ENCODE data around the gene ZNF180. TPM values are rescaled to one million over a fixed set of nuclear protein-coding genes. Genes with fewer than 3 reads are reported as not detected.

ZNF180 gene
- total RNA-seq, 1 experiment from 2014 or later = 8.9 TPM

DNA sequence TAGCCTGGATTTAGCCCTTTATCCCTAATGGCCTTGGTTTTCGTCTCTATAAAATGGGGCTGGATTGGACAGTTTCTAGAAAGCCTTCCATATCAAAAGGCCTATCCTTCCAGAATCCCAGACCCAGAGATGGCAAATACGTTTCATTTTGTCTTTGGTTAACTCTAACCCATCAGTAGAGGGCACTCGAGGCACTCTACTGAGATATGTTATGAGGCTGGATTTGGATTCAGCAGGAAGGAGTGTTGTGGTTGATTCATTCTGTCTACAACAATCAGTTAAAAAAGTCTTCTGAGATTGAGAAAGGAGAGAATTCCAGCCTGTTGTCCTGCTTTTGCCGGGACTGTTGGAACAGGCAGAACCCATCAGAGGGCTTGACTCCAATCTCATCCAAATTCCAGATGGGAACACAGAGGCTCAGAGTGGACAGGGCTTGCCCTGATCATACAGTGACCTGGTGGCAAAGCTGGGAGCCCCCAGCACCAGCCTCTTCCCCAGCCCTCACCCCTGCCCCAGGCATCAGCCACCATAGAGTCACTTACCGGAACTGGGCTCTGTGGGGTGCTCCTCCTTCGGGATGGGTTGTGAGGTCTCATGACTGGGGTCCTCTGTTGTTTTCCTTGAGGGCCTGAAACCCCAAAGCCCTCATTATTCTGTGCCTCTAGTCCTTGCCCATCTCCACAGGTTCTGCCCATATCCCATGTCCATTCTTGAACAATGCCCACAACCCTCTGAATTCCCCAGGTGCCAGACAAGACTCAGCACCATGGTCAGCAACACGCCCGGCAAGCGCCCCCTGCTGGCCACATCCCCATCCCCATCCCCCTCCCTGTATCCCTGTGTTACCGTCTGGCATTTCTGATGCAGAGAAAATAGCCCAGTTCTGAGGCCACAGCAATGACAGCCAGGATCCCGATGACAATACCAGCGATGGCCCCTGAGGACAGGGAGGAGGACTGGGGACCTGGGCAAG lies 12.3 kb upstream of the ZNF180 start (continued):
- TF ChIP-seq, protein P1, sequence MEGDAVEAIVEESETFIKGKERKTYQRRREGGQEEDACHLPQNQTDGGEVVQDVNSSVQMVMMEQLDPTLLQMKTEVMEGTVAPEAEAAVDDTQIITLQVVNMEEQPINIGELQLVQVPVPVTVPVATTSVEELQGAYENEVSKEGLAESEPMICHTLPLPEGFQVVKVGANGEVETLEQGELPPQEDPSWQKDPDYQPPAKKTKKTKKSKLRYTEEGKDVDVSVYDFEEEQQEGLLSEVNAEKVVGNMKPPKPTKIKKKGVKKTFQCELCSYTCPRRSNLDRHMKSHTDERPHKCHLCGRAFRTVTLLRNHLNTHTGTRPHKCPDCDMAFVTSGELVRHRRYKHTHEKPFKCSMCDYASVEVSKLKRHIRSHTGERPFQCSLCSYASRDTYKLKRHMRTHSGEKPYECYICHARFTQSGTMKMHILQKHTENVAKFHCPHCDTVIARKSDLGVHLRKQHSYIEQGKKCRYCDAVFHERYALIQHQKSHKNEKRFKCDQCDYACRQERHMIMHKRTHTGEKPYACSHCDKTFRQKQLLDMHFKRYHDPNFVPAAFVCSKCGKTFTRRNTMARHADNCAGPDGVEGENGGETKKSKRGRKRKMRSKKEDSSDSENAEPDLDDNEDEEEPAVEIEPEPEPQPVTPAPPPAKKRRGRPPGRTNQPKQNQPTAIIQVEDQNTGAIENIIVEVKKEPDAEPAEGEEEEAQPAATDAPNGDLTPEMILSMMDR (IDR thresholded peaks at IDR 0.05) = peak; percentile 82
- TF ChIP-seq ZNF219 (CRISPR knock-in tag; IDR thresholded peaks at IDR 0.05; ENCODE audit: borderline replicate concordance) (no peak), OVOL2 (CRISPR knock-in tag; IDR thresholded peaks at IDR 0.05; ENCODE audit: borderline replicate concordance) (no peak), TCF7 (CRISPR knock-in tag; IDR thresholded peaks at IDR 0.05; ENCODE audit: low read depth) (no peak), SMAD3 (CRISPR knock-in tag; IDR thresholded peaks at IDR 0.05; ENCODE audit: borderline replicate concordance) (no peak), TEAD4 (CRISPR knock-in tag; IDR thresholded peaks at IDR 0.05) (0 out of 2 replicates have a peak, but pooled peaks have one; percentile 58), RORB (CRISPR knock-in tag; IDR thresholded peaks at IDR 0.05) (no peak), FOXP1 (CRISPR knock-in tag; IDR thresholded peaks at IDR 0.05; ENCODE audit: borderline replicate concordance) (peak; percentile 55; the same call in 1 of the 2 replicates), ZNF416 (CRISPR knock-in tag; IDR thresholded peaks at IDR 0.05) (no peak), GABPB1 (CRISPR knock-in tag; IDR thresholded peaks at IDR 0.05) (no peak), IRF2 (CRISPR knock-in tag; IDR thresholded peaks at IDR 0.05; ENCODE audit: borderline replicate concordance, low read depth) (no peak), ETV6 (CRISPR knock-in tag; IDR thresholded peaks at IDR 0.05) (no peak), SMAD4 (CRISPR knock-in tag; IDR thresholded peaks at IDR 0.05) (no peak), MXD4 (CRISPR knock-in tag; IDR thresholded peaks at IDR 0.05; ENCODE audit: borderline replicate concordance) (no peak)
- TF ChIP-seq, protein P2, sequence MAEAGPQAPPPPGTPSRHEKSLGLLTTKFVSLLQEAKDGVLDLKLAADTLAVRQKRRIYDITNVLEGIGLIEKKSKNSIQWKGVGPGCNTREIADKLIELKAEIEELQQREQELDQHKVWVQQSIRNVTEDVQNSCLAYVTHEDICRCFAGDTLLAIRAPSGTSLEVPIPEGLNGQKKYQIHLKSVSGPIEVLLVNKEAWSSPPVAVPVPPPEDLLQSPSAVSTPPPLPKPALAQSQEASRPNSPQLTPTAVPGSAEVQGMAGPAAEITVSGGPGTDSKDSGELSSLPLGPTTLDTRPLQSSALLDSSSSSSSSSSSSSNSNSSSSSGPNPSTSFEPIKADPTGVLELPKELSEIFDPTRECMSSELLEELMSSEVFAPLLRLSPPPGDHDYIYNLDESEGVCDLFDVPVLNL (CRISPR knock-in tag; IDR thresholded peaks at IDR 0.05; ENCODE audit: borderline replicate concordance, low read depth) = no peak
- TF ChIP-seq, protein P3, sequence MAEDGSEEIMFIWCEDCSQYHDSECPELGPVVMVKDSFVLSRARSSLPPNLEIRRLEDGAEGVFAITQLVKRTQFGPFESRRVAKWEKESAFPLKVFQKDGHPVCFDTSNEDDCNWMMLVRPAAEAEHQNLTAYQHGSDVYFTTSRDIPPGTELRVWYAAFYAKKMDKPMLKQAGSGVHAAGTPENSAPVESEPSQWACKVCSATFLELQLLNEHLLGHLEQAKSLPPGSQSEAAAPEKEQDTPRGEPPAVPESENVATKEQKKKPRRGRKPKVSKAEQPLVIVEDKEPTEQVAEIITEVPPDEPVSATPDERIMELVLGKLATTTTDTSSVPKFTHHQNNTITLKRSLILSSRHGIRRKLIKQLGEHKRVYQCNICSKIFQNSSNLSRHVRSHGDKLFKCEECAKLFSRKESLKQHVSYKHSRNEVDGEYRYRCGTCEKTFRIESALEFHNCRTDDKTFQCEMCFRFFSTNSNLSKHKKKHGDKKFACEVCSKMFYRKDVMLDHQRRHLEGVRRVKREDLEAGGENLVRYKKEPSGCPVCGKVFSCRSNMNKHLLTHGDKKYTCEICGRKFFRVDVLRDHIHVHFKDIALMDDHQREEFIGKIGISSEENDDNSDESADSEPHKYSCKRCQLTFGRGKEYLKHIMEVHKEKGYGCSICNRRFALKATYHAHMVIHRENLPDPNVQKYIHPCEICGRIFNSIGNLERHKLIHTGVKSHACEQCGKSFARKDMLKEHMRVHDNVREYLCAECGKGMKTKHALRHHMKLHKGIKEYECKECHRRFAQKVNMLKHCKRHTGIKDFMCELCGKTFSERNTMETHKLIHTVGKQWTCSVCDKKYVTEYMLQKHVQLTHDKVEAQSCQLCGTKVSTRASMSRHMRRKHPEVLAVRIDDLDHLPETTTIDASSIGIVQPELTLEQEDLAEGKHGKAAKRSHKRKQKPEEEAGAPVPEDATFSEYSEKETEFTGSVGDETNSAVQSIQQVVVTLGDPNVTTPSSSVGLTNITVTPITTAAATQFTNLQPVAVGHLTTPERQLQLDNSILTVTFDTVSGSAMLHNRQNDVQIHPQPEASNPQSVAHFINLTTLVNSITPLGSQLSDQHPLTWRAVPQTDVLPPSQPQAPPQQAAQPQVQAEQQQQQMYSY (CRISPR knock-in tag; IDR thresholded peaks at IDR 0.05) = no peak
- TF ChIP-seq, protein P4, sequence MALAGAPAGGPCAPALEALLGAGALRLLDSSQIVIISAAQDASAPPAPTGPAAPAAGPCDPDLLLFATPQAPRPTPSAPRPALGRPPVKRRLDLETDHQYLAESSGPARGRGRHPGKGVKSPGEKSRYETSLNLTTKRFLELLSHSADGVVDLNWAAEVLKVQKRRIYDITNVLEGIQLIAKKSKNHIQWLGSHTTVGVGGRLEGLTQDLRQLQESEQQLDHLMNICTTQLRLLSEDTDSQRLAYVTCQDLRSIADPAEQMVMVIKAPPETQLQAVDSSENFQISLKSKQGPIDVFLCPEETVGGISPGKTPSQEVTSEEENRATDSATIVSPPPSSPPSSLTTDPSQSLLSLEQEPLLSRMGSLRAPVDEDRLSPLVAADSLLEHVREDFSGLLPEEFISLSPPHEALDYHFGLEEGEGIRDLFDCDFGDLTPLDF (CRISPR knock-in tag; IDR thresholded peaks at IDR 0.05) = no peak
- TF ChIP-seq, protein P5, sequence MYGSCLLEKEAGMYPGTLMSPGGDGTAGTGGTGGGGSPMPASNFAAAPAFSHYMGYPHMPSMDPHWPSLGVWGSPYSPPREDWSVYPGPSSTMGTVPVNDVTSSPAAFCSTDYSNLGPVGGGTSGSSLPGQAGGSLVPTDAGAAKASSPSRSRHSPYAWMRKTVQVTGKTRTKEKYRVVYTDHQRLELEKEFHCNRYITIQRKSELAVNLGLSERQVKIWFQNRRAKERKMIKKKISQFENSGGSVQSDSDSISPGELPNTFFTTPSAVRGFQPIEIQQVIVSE (CRISPR knock-in tag; IDR thresholded peaks at IDR 0.05; ENCODE audit: borderline replicate concordance) = no peak
- TF ChIP-seq, protein P6, sequence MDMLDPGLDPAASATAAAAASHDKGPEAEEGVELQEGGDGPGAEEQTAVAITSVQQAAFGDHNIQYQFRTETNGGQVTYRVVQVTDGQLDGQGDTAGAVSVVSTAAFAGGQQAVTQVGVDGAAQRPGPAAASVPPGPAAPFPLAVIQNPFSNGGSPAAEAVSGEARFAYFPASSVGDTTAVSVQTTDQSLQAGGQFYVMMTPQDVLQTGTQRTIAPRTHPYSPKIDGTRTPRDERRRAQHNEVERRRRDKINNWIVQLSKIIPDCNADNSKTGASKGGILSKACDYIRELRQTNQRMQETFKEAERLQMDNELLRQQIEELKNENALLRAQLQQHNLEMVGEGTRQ (CRISPR knock-in tag; IDR thresholded peaks at IDR 0.05) = no peak
- TF ChIP-seq, protein P7, sequence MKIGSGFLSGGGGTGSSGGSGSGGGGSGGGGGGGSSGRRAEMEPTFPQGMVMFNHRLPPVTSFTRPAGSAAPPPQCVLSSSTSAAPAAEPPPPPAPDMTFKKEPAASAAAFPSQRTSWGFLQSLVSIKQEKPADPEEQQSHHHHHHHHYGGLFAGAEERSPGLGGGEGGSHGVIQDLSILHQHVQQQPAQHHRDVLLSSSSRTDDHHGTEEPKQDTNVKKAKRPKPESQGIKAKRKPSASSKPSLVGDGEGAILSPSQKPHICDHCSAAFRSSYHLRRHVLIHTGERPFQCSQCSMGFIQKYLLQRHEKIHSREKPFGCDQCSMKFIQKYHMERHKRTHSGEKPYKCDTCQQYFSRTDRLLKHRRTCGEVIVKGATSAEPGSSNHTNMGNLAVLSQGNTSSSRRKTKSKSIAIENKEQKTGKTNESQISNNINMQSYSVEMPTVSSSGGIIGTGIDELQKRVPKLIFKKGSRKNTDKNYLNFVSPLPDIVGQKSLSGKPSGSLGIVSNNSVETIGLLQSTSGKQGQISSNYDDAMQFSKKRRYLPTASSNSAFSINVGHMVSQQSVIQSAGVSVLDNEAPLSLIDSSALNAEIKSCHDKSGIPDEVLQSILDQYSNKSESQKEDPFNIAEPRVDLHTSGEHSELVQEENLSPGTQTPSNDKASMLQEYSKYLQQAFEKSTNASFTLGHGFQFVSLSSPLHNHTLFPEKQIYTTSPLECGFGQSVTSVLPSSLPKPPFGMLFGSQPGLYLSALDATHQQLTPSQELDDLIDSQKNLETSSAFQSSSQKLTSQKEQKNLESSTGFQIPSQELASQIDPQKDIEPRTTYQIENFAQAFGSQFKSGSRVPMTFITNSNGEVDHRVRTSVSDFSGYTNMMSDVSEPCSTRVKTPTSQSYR (CRISPR knock-in tag; IDR thresholded peaks at IDR 0.05) = no peak
- TF ChIP-seq, protein P8, sequence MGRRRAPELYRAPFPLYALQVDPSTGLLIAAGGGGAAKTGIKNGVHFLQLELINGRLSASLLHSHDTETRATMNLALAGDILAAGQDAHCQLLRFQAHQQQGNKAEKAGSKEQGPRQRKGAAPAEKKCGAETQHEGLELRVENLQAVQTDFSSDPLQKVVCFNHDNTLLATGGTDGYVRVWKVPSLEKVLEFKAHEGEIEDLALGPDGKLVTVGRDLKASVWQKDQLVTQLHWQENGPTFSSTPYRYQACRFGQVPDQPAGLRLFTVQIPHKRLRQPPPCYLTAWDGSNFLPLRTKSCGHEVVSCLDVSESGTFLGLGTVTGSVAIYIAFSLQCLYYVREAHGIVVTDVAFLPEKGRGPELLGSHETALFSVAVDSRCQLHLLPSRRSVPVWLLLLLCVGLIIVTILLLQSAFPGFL (CRISPR knock-in tag; IDR thresholded peaks at IDR 0.05; ENCODE audit: borderline replicate concordance) = 0 out of 2 replicates have a peak, but pooled peaks have one; percentile 50
- TF ChIP-seq, protein P9, sequence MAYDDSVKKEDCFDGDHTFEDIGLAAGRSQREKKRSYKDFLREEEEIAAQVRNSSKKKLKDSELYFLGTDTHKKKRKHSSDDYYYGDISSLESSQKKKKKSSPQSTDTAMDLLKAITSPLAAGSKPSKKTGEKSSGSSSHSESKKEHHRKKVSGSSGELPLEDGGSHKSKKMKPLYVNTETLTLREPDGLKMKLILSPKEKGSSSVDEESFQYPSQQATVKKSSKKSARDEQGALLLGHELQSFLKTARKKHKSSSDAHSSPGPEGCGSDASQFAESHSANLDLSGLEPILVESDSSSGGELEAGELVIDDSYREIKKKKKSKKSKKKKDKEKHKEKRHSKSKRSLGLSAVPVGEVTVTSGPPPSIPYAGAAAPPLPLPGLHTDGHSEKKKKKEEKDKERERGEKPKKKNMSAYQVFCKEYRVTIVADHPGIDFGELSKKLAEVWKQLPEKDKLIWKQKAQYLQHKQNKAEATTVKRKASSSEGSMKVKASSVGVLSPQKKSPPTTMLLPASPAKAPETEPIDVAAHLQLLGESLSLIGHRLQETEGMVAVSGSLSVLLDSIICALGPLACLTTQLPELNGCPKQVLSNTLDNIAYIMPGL (CRISPR knock-in tag; IDR thresholded peaks at IDR 0.05) = no peak

All from WTC11 (cell line).